ENCODE measurements around the gene OSCP1.

- no peak for TF ChIP-seq CTCF (IDR thresholded peaks at IDR 0.05; ENCODE audit: low read depth, low read length)
- TF ChIP-seq MYC (IDR thresholded peaks at IDR 0.05; ENCODE audit: low read depth, low read length): no peak
- no peak for TF ChIP-seq MAX (IDR thresholded peaks at IDR 0.05; ENCODE audit: low read depth, low read length)
- no peak for TF ChIP-seq POLR2A (IDR thresholded peaks at IDR 0.05; ENCODE audit: extremely low read depth, insufficient read length)
Observed at GRCh38 chr1:36453600-36454388, 3.5 kb upstream of the OSCP1 start.
